Tibial artery (tissue), 4 donors: ENCODE results near the gene CMTM2.
A peak's percentile ranks its signal among the peaks of the same experiment; 100 is the strongest.

Experiments
- DNase-seq, 2 donors: peaks; one replicate each; pipeline ENCODE4 v3.0.0-alpha.2; 2019
- H3K27ac ChIP-seq, 2 donors: fragments of 200-600 bp; sonication (generic) in 1 of 2; 1 replicate in 1 of 2; 2 replicates in 1 of 2; pipeline ENCODE4 v1.5.1; 2018 to 2019; ENCODE audit warnings: mild to moderate bottlenecking in 1 of 2
- H3K27me3 ChIP-seq, 2 donors: fragments of 200-600 bp; sonication (generic) in 1 of 2; one replicate each; pipeline versions ENCODE4 v1.5.1 to v1.6.0; 2016 to 2019
- H3K36me3 ChIP-seq, 3 donors: fragments of 200-600 bp; sonication (generic) in 2 of 3; one replicate each; pipeline ENCODE4 v1.5.1; 2016 to 2019; ENCODE audit warnings: mild to moderate bottlenecking in 2 of 3
- H3K4me1 ChIP-seq, 4 donors: fragments of 200-600 bp; sonication (generic) in 2 of 4; 1 replicate in 3 of 4; 2 replicates in 1 of 4; pipeline ENCODE4 v1.5.1; 2016 to 2019
- H3K4me3 ChIP-seq, 2 donors: fragments of 200-600 bp; sonication (generic) in 1 of 2; 1 replicate in 1 of 2; 2 replicates in 1 of 2; pipeline ENCODE4 v1.5.1; 2018 to 2019; ENCODE audit warnings: mild to moderate bottlenecking in 2 of 2
- H3K9me3 ChIP-seq, 3 donors: fragments of 200-600 bp; sonication (generic) in 1 of 3; one replicate each; pipeline ENCODE4 v1.5.1; 2016 to 2019
- intact Hi-C: fragments of 100-400 bp; cut with DNase I; formaldehyde crosslinking; loops from one replicate; pipeline ENCODE4 v1.15.0; 2023; ENCODE audit warnings: low total_unique reads
- TF ChIP-seq, protein P1 (sequence below), 2 experiments: fragments of 200-600 bp in 1 of 2; fragments of 450-650 bp in 1 of 2; IDR thresholded peaks; one replicate each; pipeline ENCODE4 v1.5.1; 2017 to 2019; ENCODE audit warnings: antibody characterized with exemption in 2 of 2, mild to moderate bottlenecking in 1 of 2, moderate library complexity in 1 of 2

The CMTM2 gene

DNA sequence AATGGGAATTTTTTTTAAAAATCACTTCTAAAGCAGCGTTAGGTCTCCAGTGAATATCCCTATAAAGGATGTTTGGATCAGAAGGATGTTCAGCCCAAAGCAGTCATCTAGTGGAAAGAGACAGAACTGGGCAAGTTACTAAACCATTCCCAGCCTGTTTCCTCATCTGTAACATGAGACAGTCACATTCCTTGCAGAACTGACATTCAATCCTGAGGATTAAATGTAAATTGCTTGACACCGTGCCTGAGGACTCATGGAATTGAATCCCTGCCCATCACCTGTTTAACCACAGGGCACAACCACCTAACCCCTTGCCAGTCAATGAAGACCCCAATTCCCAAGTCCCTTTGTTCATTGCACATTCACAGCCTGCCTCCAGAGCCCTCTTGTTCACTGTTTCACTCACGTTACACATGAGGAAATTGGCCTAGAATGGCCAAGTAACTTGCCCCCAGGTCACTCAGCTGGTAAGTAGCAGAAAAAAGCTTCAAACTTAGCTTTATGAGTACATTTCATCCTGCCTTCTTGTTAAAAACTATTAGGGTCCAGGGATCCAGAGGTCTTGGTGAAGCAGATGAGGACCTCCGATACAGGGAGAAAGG lies 1.4 kb downstream of the CMTM2 start:
- no peaks in the 10 kb centered on the region for H3K9me3 ChIP-seq
- peak in 1 of 2 donors; percentile 38 for DNase-seq
- H3K4me1 ChIP-seq, result peaks cover 0 to 26% (median 16%) of the 10 kb centered on the region in 4 donors
- H3K4me3 ChIP-seq, result no peak overlapping the region
- H3K27me3 ChIP-seq, result peaks cover 0 to 16% of the 10 kb centered on the region in 2 donors
- peak overlapping the region in 1 of 2 donors; percentile 22 for H3K27ac ChIP-seq
- H3K36me3 ChIP-seq, result no peaks in the 10 kb centered on the region
- TF ChIP-seq, protein P1, sequence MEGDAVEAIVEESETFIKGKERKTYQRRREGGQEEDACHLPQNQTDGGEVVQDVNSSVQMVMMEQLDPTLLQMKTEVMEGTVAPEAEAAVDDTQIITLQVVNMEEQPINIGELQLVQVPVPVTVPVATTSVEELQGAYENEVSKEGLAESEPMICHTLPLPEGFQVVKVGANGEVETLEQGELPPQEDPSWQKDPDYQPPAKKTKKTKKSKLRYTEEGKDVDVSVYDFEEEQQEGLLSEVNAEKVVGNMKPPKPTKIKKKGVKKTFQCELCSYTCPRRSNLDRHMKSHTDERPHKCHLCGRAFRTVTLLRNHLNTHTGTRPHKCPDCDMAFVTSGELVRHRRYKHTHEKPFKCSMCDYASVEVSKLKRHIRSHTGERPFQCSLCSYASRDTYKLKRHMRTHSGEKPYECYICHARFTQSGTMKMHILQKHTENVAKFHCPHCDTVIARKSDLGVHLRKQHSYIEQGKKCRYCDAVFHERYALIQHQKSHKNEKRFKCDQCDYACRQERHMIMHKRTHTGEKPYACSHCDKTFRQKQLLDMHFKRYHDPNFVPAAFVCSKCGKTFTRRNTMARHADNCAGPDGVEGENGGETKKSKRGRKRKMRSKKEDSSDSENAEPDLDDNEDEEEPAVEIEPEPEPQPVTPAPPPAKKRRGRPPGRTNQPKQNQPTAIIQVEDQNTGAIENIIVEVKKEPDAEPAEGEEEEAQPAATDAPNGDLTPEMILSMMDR (IDR thresholded peaks at IDR 0.05), result no peak
- intact Hi-C loops, result no loop called here

DNA sequence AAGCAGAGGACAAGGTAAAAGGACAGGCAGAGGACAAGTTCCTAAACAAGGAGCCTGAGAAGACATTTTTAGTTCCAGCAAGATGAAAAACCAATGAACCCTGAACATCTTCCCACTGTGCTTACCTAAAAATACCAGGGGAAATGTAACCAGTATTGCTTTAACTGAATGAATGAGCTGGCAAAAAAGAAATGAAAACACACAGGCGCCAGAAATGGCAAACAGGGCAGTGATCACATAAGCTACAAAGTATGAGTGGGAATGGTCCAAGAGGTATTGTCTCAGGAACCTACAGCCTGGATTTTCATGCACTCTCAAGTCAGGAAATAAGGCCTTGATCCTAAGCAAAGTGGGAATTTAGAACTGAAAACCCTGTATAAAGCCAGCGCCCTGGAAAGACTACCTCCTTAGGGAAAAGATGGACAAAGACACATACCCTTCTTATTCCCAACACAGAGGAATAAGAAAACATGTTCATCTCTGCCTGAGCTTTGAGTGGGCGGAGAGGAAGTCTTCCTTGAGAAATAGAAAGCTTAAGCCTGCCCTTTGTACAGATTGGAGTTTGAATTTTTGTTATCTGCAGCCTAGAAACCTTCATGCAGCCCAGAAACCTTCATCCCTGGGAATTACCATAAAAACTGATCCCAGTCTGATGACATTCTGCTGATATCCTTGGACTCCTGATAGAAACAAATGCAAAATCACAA lies 2.1 kb downstream of the CMTM2 start:
- TF ChIP-seq, protein P1 (IDR thresholded peaks at IDR 0.05), result no peak
- Histone ChIP-seq H3K27ac (peak overlapping the region in 1 of 2 donors; percentile 22), H3K27me3 (peaks cover 0 to 16% of the 10 kb centered on the region in 2 donors), H3K4me1 (peaks cover 0 to 26% (median 16%) of the 10 kb centered on the region in 4 donors), H3K9me3 (no peaks in the 10 kb centered on the region), H3K36me3 (no peaks in the 10 kb centered on the region), H3K4me3 (no peak overlapping the region)
- DNase-seq, result no peak
- intact Hi-C loops, result no loop called here

DNA sequence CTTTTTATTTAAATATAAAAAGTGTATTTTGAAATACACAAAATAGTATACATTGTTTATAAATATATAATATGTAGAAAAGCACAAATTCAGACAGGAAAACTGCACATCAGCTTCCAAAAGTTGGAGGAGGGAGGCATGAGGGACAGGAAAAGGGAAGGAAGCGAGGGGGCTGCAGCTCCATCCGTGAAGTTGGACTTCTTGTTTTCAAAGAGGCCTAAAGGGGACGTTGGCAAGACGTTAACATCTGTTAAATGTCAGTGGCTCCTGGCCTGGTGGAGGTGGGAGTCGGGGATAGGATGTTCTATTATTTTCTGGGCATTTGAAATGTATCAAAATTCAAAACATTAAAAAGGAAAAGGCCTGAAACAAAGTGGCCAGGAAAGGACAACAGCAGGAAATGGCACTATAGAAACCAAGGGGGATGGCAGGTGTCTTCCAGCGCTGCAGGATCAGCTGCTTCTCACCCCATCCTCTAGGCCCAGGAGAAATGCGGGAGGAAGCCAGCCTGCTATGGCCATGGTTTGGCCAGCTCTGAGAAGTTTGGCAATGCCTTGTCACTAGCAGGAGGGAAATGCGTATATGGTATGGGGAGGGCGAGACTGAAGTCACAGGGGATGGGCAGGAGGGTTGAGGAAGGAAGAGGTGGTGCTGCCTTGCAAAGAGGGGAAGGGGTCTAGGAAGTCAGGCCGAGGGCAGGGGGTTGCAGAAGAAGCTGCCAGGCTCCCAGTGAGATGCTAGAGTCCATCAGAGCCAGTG lies 6.4 kb downstream of the CMTM2 start:
- intact Hi-C loops, result loop anchor here (5.0 kb wide), 1 partner anchor 178 kb away; no protein-coding TSS in a partner anchor
- no peak overlapping the region for H3K4me3 ChIP-seq
- H3K27ac ChIP-seq, result no peak overlapping the region
- no peaks in the 10 kb centered on the region for H3K36me3 ChIP-seq
- peaks cover 0 to 11% (median 5%) of the 10 kb centered on the region in 4 donors for H3K4me1 ChIP-seq
- peak in 1 of 2 donors; percentile 66 for DNase-seq
- H3K9me3 ChIP-seq, result no peaks in the 10 kb centered on the region
- H3K27me3 ChIP-seq, result no peaks in the 10 kb centered on the region
- TF ChIP-seq, protein P1 (IDR thresholded peaks at IDR 0.05), result no peak

DNA sequence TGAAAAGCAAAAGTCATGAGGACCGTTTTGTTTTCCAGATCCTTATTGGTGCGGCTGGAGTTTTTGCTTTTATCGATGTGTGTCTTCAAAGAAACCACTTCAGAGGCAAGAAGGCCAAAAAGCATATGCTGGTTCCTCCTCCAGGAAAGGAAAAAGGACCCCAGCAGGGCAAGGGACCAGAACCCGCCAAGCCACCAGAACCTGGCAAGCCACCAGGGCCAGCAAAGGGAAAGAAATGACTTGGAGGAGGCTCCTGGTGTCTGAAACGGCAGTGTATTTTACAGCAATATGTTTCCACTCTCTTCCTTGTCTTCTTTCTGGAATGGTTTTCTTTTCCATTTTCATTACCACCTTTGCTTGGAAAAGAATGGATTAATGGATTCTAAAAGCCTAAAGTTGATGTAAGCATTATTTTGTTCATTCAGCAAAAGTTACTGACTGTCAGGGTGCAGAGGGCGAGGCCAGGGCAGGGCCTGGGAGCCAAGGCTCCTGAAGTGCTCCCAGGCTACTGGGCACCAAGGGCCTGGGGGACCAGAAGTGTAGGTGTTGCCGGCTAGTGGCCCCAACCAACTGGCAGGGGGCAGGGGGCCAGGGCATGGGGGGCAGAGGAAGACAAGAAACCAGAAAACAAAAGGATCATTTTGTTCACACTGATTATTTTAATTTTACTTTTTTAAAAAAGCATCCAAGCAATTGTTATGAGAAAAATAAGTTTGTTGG lies 8.8 kb downstream of the CMTM2 start:
- Histone ChIP-seq H3K9me3 (no peaks in the 10 kb centered on the region), H3K4me3 (no peak overlapping the region), H3K36me3 (no peaks in the 10 kb centered on the region), H3K27me3 (no peaks in the 10 kb centered on the region), H3K27ac (no peak overlapping the region), H3K4me1 (no peaks in the 10 kb centered on the region)
- DNase-seq, result no peak
- TF ChIP-seq, protein P1 (IDR thresholded peaks at IDR 0.05), result no peak
- intact Hi-C loops, result loop anchor here (5.0 kb wide), 1 partner anchor 181 kb away; no protein-coding TSS in a partner anchor
